GM12873 (cell line): ENCODE data around the gene CDK8.

Experiments used
- TF ChIP-seq, protein P1 (sequence below): IDR thresholded peaks from 2 replicates; pipeline ENCODE4 v1.5.1; 2012; ENCODE audit warnings: low read depth, mild to moderate bottlenecking, moderate library complexity, low read length, control low read depth; ENCODE audit not compliant: insufficient read depth; ENCODE audit errors: missing control alignments

The CDK8 gene

GRCh38 chr13:26323127-26323526, 69.2 kb downstream of the CDK8 start:
- TF ChIP-seq, protein P1, sequence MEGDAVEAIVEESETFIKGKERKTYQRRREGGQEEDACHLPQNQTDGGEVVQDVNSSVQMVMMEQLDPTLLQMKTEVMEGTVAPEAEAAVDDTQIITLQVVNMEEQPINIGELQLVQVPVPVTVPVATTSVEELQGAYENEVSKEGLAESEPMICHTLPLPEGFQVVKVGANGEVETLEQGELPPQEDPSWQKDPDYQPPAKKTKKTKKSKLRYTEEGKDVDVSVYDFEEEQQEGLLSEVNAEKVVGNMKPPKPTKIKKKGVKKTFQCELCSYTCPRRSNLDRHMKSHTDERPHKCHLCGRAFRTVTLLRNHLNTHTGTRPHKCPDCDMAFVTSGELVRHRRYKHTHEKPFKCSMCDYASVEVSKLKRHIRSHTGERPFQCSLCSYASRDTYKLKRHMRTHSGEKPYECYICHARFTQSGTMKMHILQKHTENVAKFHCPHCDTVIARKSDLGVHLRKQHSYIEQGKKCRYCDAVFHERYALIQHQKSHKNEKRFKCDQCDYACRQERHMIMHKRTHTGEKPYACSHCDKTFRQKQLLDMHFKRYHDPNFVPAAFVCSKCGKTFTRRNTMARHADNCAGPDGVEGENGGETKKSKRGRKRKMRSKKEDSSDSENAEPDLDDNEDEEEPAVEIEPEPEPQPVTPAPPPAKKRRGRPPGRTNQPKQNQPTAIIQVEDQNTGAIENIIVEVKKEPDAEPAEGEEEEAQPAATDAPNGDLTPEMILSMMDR: no peak

GRCh38 chr13:26323764-26324163, 69.8 kb downstream of the CDK8 start:
- TF ChIP-seq, protein P1: no peak

- TF ChIP-seq, protein P1: no peak
These were observed 70.4 kb downstream of the CDK8 start for GRCh38 chr13:26324294-26324693.

DNA sequence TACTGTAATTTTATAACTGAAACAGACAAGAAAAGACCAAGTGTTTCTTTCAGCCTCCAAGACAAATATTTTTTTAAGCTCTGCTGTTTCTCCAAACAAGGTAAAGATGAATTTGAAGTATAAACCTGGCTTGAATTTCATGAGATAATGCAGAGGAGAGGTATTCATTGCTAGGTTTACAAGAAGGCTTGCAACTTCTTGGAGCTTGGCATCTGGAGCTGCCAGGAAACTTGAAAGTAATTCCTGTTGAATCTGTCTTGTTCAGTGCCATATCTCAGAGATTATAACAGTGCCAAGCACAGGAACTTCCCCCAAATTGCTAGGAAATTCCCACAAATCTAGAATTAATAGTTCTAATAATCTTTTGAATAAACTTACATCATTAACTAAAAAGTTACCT, 70.9 kb downstream of the CDK8 start:
- TF ChIP-seq, protein P1: no peak

GRCh38 chr13:26325876-26326275, 71.9 kb downstream of the CDK8 start:
- TF ChIP-seq, protein P1: no peak

GRCh38 chr13:26326562-26326961, 72.6 kb downstream of the CDK8 start:
- TF ChIP-seq, protein P1: no peak

DNA sequence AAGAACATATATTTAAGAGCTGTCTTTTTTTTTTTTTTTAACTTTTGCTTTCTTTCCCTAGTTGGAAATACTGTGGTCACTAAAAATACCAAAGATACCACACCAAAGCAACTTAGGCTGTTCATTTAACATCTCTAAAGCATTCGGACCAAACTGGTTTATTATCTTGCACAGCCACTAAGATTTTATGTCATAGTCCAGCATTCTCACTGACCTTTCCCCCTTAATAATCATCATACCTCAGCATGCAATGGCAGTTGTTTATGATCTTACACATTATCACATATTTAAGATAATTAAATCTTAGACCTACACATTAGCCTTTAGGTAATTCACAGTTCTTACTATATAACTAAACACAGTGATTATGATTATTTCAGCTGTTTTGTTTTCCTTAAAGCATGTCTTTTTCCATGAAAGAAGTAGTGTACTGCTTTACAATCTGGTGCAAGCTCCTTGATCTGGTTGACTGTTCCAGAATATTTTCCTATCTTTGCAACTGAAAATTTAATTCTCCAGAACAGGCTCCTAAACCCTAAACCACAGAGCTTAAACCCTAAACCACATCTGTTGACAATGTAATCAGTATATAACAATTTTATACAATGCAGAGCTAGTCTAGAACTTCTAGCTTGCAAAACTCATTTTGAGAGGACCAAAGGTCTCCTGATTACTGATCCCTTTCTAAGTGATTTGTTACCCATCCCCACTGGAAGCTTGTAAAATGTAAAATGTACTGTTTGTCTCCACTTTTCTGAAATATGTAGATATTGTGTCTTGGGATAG, 74.2 kb downstream of the CDK8 start:
- TF ChIP-seq, protein P1: no peak
